HG02763 (cell line): ENCODE measurements around the gene ST8SIA6.
"Not testable (repeated sequence)": the region's sequence is repeated elsewhere in the genome, so short reads cannot be mapped to it uniquely, and the experiment has no call there.

Source experiments
- ATAC-seq: cut with Tn5 transposase; IDR thresholded peaks from one replicate; pipeline ENCODE4 v1.9.1; 2021; ENCODE audit warnings: mild to moderate bottlenecking, moderate library complexity; ENCODE audit not compliant: unreplicated experiment

ST8SIA6 gene

GRCh38 chr10:17427666-17428350 is 26.6 kb downstream of the ST8SIA6 start:
- ATAC-seq = no peak

- ATAC-seq = no peak
Measured at GRCh38 chr10:17427201-17427600, 27.2 kb downstream of the ST8SIA6 start.

DNA sequence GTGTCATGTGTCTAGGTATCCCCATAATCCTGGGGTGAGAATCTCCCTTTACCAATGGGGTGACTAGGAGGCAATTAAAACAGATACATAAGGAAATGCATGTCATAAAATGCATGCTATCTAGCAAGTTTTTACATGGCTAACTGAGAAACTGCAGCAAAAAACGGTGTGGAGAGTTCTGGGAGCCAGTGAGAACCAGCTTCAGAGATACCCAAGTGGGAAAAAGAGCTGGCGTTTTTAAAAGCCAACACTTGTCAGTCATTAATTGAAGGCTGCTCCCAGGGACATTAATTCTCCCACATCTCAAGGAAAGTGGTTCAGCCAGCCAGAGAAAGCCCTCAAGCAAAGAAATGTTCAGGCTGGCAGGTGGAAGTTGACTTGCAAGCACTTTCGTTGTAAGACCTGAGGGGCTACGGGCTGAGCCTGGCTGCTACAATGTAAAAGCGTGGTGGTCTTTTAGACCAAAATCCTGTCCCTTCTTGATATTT is 28.1 kb downstream of the ST8SIA6 start:
- ATAC-seq = no peak

DNA sequence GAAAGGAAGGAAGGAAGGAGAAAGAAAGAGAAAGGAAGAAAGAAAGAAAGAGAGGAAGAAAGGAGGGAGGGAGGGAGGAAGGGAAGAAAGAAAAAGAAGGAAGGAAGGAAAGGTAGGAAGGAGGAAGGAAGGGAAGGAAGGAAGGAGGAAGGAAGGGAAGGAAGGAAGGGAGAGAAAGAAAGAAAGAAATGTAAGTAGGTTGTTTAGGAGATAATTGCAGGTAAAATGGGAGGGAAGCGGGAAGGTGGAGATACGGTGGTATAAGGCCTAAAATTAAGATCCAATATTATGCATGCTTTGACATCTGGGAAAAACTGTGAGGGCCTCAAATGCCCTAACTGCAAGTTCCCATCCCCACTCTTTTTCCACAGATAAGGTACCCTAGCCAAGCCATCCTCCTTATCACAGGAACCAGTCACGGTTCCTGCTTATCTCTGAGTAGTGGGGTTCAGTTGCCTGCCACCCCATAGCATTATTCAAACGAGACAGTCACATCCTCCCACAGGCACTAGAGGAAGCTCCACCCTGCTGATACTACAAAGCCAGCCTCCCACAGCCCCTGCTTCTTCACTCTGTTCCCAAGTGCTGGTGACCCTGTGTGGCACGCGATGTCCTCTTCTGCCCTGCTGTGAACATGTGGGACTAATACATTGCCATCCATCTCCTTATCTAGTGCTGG is 28.7 kb downstream of the ST8SIA6 start:
- ATAC-seq = no peak

- no peak for ATAC-seq
Measured at GRCh38 chr10:17423632-17424186, 30.7 kb downstream of the ST8SIA6 start.

DNA sequence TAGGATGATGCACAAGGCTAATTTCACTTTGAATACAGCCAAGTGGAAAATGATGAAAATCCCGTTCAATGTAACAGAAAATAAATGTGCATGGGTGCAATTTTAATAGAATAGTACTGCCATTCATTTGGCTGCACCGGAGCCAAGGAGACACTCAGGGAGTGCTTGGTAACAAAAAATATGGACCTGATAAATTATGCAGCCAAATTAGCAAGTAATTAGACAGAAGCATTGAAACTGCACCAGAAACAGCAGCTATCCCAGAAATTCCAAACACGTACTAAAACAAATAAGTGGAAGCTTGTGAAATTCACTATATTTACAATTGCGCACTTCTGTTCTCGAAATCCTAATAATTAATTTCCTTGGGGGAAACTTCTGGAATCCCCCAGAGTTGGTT is 31.5 kb downstream of the ST8SIA6 start:
- no peak for ATAC-seq

DNA sequence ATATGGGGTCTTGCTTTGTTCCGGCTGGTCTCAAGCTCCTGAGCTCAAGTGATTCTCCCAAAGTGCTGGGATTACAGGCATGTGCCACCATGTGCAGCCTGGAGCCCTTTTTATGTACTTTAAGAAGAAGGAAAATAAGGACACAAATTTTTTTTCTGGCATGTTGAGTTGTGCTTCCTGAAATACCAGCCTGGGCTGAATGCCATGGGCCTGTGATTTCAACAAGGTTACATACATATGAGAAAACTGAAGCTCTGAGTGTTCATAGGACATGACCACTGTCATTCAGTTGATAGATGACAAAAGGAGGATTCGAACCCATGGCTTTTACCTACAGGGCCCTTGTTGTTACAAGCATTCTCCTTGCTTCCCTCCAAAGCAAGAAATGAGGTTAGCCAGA is 36.1 kb downstream of the ST8SIA6 start:
- ATAC-seq = no peak

DNA sequence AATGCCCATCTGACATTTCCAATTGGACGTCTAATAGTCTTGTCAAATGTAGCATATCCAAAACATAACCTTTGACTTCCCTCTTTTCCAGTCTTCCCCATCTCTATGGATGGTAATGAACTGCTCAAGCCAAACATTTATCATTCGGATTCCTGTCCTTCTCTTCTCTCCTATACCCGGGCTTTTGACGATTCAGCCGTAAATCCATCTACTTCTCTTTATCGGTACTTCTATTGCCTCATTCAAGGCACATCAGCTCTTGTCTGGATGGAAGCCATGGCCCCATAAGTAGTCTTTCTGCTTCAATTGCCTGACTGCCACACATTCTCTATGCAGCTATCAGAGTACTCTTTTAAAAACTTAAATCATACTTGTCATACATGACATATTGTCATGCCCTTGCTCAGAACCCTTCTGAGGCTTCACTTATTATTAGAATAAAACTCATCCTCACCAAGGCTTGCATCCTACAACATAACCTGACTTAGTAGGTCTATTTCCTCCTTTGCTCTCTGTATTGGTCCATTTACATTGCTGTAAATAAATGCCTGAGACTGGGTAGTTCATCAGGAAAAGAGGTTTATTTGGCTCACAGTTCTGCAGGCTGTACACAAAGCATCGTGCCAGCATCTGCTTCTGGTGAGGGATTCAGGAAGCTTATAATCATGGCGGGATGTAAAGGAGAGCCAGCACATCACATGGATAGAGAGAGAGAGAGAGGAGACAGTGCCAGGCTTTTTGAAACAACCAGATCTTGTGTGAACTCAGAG is 37.8 kb downstream of the ST8SIA6 start:
- ATAC-seq = no peak

- ATAC-seq = no peak
Measured at GRCh38 chr10:17415046-17415658, 39.2 kb downstream of the ST8SIA6 start.

DNA sequence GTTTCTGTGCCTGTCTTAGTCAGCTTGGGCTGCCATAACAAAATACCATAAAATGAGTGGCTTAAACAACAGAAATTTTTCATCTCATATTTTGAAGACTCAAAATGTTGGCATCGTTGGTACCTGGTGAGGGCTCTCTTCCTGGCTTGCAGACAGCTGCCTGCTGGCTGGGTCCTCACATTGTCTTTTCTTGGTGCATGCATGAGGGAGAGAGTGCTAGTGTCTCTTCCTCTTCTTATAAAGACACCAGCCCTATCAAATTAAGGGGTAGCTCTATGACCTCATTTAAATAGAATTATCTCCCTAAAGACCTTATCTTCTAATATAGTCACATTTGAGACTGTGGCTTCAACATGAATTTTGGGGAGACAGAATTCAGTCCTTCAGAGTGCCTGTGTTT is 39.9 kb downstream of the ST8SIA6 start:
- no peak for ATAC-seq

DNA sequence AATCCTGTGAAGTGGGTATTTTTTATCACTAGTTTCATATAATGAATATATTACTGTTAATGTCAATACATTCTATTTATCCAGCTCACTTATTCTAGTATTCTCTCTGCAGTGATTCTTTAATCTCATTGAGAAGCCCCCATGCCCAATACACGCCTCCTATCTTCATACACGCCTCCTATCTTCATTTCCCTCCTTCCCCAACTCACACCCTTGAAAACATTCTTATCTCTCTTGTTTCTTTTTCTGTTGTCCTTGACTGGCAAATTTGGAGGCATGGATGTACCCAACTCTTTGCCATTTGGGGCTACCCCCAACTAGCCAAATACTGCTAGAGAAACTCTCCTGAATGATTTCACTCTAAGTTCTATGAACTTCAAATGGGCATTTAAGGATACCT is 40.5 kb downstream of the ST8SIA6 start:
- ATAC-seq = no peak

GRCh38 chr10:17412323-17412722 is 42.1 kb downstream of the ST8SIA6 start:
- no peak for ATAC-seq

DNA sequence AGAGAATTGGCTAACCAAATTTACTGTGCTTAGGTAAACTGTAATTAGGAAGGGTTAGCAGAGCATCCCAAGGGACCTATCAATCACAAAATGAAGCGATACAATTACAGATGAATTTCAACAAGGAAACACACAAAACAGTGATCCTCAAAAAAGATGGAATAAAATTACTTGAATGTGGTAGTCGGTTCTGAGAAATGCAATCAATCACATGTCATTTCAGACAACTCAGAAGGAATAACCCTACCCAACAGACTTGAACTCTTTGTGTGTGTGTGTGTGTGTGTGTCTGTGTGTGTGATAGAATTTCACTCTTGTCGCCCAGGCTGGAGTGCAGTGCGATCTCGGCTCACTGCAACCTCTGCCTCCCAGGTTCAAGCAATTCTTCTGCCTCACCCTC is 43.5 kb downstream of the ST8SIA6 start:
- ATAC-seq = no peak

DNA sequence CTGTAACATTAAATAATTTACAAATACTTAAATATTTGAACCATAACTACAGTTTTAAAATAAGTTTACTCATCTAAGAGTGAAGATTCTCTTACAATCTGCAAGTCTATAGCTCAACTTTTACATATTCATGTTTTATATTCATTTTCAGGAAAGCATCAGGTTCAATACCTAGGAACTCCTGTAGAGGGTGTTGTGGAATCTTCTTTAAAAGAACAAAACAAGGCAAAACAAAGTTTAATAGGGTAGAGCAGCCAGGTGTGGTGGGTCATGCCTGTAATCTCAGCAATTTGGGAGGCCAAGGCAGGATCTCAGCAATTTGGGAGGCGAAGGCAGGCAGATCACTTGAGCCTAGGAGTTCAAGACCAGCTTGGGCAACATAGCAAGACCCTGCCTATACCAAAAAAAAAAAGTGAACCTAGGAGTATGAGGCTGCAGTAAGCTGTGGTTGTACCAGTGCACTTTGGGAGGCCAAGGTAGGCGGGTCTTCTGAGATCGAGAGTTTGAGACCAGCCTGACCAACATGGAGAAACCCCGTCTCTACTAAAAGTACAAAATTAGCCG is 45.1 kb downstream of the ST8SIA6 start:
- ATAC-seq = no peak

- no peak for ATAC-seq
Measured at GRCh38 chr10:17407047-17407446, 47.3 kb downstream of the ST8SIA6 start.

DNA sequence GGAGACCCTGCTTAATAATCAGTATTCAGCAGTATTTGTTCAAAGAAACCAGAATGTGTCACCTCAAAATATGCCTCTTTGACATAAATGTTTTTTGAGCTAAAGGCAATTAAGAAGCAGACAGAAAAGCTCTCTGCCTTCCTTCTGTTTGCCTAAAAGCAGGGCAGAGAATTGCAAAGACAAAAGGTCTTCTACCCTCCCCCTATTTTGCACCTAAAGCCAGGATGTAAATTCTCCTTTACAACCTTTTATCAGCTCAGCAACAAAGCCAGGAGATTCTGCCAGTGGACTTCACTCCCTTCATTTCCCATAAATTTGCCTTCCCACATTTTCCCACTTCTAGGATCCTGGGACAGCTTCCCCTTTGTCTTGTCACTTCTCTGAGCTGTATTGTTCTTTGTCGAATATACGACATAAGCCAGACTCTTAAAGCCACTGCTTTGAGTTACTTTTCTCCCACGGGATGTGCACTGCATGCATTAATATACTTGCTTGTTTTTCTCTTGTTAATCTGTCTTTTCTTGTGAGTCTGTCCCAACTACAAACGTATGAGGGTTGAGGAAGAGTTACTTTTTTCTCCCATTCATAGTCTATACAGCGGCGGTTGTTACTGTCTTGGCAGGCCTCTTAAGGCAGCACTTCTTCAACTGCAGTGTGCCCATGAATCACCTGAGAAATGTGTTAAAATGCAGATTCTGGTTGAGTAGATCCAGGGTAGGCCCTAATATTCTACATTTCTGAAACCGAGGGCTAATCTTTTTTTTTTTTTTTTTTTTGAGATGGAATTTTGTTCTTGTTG is 48.2 kb downstream of the ST8SIA6 start:
- ATAC-seq = no peak

- ATAC-seq = no peak
Measured at GRCh38 chr10:17403161-17403560, 51.2 kb downstream of the ST8SIA6 start.

DNA sequence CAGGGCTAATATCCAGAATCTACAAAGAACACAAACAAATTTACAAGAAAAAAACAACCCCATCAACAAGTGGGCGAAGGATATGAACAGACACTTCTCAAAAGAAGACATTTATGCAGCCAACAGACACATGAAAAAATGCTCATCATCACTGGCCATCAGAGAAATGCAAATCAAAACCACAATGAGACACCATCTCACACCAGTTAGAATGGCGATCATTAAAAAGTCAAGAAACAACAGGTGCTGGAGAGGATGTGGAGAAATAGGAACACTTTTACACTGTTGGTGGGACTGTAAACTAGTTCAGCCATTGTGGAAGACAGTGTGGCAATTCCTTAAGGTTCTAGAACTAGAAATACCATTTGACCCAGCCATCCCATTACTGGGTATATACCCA is 52.4 kb downstream of the ST8SIA6 start:
- ATAC-seq = not testable (repeated sequence)

DNA sequence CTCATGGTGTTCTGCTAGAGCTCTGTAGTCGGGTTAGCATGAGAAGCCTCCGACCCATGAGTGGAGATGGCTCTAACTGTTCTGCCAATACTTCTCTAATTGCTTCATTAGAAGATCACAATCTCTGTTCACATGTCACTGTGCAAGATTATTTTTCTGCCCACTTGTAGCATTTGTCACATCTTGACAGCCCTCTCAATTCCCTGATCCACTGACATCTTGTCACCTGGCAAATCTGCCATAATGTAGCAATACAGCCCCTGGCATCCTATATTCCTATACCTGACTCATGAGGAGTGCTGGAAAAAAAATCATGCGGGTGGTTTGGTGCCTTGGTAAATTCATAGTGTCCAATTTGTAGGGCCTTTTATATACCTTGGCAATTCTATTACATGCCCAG is 58.4 kb downstream of the ST8SIA6 start:
- no peak for ATAC-seq

GRCh38 chr10:17394854-17395253 is 59.5 kb downstream of the ST8SIA6 start:
- no peak for ATAC-seq
